H9 (cell line): Measurements from ENCODE around the gene NRXN3. TPM values are rescaled to one million over a fixed set of nuclear protein-coding genes. Genes with fewer than 3 reads are reported as not detected.

ENCODE experiments used
- DNase-seq: peaks from one replicate; pipeline ENCODE4 v3.0.0-alpha.2; 2017
- H2AFZ ChIP-seq: one replicate; pipeline ENCODE4 v1.6.1; 2013; ENCODE audit warnings: mild to moderate bottlenecking, low read length, control low read depth, moderate library complexity
- H2AK5ac ChIP-seq: 2 replicates; pipeline ENCODE4 v1.6.1; 2013; ENCODE audit warnings: low read length, control low read depth, mixed read lengths; ENCODE audit not compliant: insufficient read length
- H2BK120ac ChIP-seq: one replicate; pipeline ENCODE4 v1.6.1; 2013; ENCODE audit warnings: low read depth, mild to moderate bottlenecking, low read length, control low read depth, inconsistent platforms; ENCODE audit not compliant: poor library complexity, severe bottlenecking
- H2BK12ac ChIP-seq: 2 replicates; pipeline ENCODE4 v1.6.1; 2013; ENCODE audit warnings: low read length, control low read depth, mixed read lengths, low read depth; ENCODE audit not compliant: insufficient read length
- H2BK15ac ChIP-seq: 2 replicates; pipeline ENCODE4 v1.6.1; 2013; ENCODE audit warnings: low read depth, low read length, control low read depth
- H2BK20ac ChIP-seq: one replicate; pipeline ENCODE4 v1.6.1; 2013; ENCODE audit warnings: low read depth, mild to moderate bottlenecking, low read length, control low read depth, inconsistent platforms; ENCODE audit not compliant: poor library complexity, severe bottlenecking
- H2BK5ac ChIP-seq: 2 replicates; pipeline ENCODE4 v1.6.1; 2013; ENCODE audit warnings: low read length, control low read depth, mixed read lengths; ENCODE audit not compliant: insufficient read length
- H3K14ac ChIP-seq: 2 replicates; pipeline ENCODE4 v1.6.1; 2013; ENCODE audit warnings: low read length, control low read depth; ENCODE audit not compliant: insufficient read depth
- H3K18ac ChIP-seq: 2 replicates; pipeline ENCODE4 v1.6.1; 2013; ENCODE audit warnings: low read depth, mild to moderate bottlenecking, mixed read lengths, low read length, control low read depth; ENCODE audit not compliant: insufficient read length
- H3K23ac ChIP-seq: 2 replicates; pipeline ENCODE4 v1.6.1; 2013; ENCODE audit warnings: low read length, control low read depth, mixed read lengths, low read depth; ENCODE audit not compliant: insufficient read length
- H3K23me2 ChIP-seq: 2 replicates; pipeline ENCODE4 v1.6.1; 2013; ENCODE audit warnings: low read depth, mild to moderate bottlenecking, mixed read lengths, low read length, control low read depth; ENCODE audit not compliant: insufficient read length, poor library complexity, severe bottlenecking
- H3K27ac ChIP-seq: 2 replicates; pipeline ENCODE4 v1.5.1; 2013; ENCODE audit warnings: low read length, control low read depth, mixed read lengths, low read depth; ENCODE audit not compliant: insufficient read length
- H3K27me3 ChIP-seq: 2 replicates; pipeline ENCODE4 v1.6.1; 2013; ENCODE audit warnings: low read length, control low read depth, inconsistent platforms; ENCODE audit not compliant: insufficient read depth
- H3K4ac ChIP-seq: 2 replicates; pipeline ENCODE4 v1.6.1; 2013; ENCODE audit warnings: low read depth, mild to moderate bottlenecking, control low read depth, inconsistent platforms, low read length, moderate library complexity
- H3K4me1 ChIP-seq: 2 replicates; pipeline ENCODE4 v1.6.1; 2013; ENCODE audit warnings: low read length, control low read depth, inconsistent platforms; ENCODE audit not compliant: insufficient read depth
- H3K4me2 ChIP-seq: 2 replicates; pipeline ENCODE4 v1.6.1; 2013; ENCODE audit warnings: low read length, control low read depth, mixed read lengths; ENCODE audit not compliant: insufficient read length, insufficient read depth
- H3K56ac ChIP-seq: 2 replicates; pipeline ENCODE4 v1.6.1; 2013; ENCODE audit warnings: low read depth, mild to moderate bottlenecking, mixed read lengths, low read length, control low read depth; ENCODE audit not compliant: insufficient read length
- H3K79me1 ChIP-seq: 2 replicates; pipeline ENCODE4 v1.6.1; 2013; ENCODE audit warnings: low read depth, mild to moderate bottlenecking, moderate library complexity, low read length, control low read depth, inconsistent platforms; ENCODE audit not compliant: insufficient read depth, poor library complexity, severe bottlenecking
- H3K79me2 ChIP-seq: 2 replicates; pipeline ENCODE4 v1.6.1; 2013; ENCODE audit warnings: low read length, control low read depth, inconsistent platforms; ENCODE audit not compliant: insufficient read depth
- H3K9ac ChIP-seq: 2 replicates; pipeline ENCODE4 v1.6.1; 2013; ENCODE audit warnings: low read length, control low read depth, mixed read lengths; ENCODE audit not compliant: insufficient read length; ENCODE audit errors: extremely low read depth
- H3K9me3 ChIP-seq: one replicate; pipeline ENCODE4 v1.6.1; 2013; ENCODE audit warnings: low read depth, low read length, inconsistent platforms; ENCODE audit not compliant: control insufficient read depth
- H3T11ph ChIP-seq: one replicate; pipeline ENCODE4 v1.6.1; 2013; ENCODE audit warnings: mild to moderate bottlenecking, low read length, control low read depth, inconsistent platforms
- H4K20me1 ChIP-seq: one replicate; pipeline ENCODE4 v1.6.1; 2013; ENCODE audit not compliant: control insufficient read depth, insufficient read length, insufficient read depth
- H4K5ac ChIP-seq: 2 replicates; pipeline ENCODE4 v1.6.1; 2013; ENCODE audit warnings: low read depth, mild to moderate bottlenecking, mixed read lengths, low read length, control low read depth; ENCODE audit not compliant: insufficient read length
- H4K8ac ChIP-seq: replicated peaks from 2 replicates; pipeline ENCODE4 v1.6.1; 2013; ENCODE audit warnings: low read length, control low read depth, mixed read lengths, low read depth; ENCODE audit not compliant: insufficient read length
- H4K91ac ChIP-seq: 2 replicates; pipeline ENCODE4 v1.6.1; 2013; ENCODE audit warnings: low read depth, mild to moderate bottlenecking, moderate library complexity, mixed read lengths, low read length, control low read depth; ENCODE audit not compliant: insufficient read length
- H3K27ac Mint-ChIP-seq, 3 experiments: 2 replicates in 2 of 3; 3 replicates in 1 of 3; pipeline ENCODE4 v1.8.0; 2020 to 2021; ENCODE audit warnings: mixed read lengths in 3 of 3, mild to moderate bottlenecking in 1 of 3, moderate library complexity in 1 of 3
- H3K27me3 Mint-ChIP-seq: 2 replicates; pipeline ENCODE4 v1.8.0; 2021; ENCODE audit warnings: low read depth, mild to moderate bottlenecking, moderate library complexity, mixed read lengths
- H3K36me3 Mint-ChIP-seq, 3 experiments: 2 replicates in 2 of 3; 3 replicates in 1 of 3; pipeline ENCODE4 v1.8.0; 2020 to 2021; ENCODE audit warnings: low read depth in 3 of 3, mixed read lengths in 3 of 3; ENCODE audit not compliant: insufficient read depth in 1 of 3
- H3K4me1 Mint-ChIP-seq, 2 experiments: 2 replicates each; pipeline ENCODE4 v1.8.0; 2020; ENCODE audit warnings: mixed read lengths in 2 of 2
- H3K4me3 Mint-ChIP-seq, 2 experiments: 2 replicates in 1 of 2; 3 replicates in 1 of 2; pipeline ENCODE4 v1.8.0; 2020 to 2021; ENCODE audit warnings: mild to moderate bottlenecking in 2 of 2, mixed read lengths in 2 of 2, moderate library complexity in 1 of 2
- H3K9me3 Mint-ChIP-seq, 2 experiments: 2 replicates in 1 of 2; 3 replicates in 1 of 2; pipeline ENCODE4 v1.8.0; 2020; ENCODE audit warnings: mild to moderate bottlenecking in 2 of 2, mixed read lengths in 2 of 2, moderate library complexity in 1 of 2
- WGBS: extraction: QIAGEN DNeasy Blood & Tissue Kit; methylation state at CpG from one replicate; pipeline ENCODE4 v1.1.7; 2013; ENCODE audit warnings: missing lambda C conversion rate, low lambda C conversion rate, mixed read lengths; ENCODE audit not compliant: insufficient read length; ENCODE audit errors: extremely low coverage; 5-methylcytosine and 5-hydroxymethylcytosine counted together
- total RNA-seq: library from RNA; stranded (reverse); gene quantifications from 2 replicates; pipeline ENCODE4 v1.2.1, GENCODE V29; 2021
- TF ChIP-seq, protein P1 (sequence below): fragments of 200-600 bp; sonication (generic); conservative IDR thresholded peaks from 3 replicates; pipeline ENCODE4 v1.8.0; 2021; ENCODE audit warnings: antibody characterized with exemption, mild to moderate bottlenecking

The NRXN3 gene
- total RNA-seq, 1 experiment from 2014 or later: 1.8 TPM

DNA sequence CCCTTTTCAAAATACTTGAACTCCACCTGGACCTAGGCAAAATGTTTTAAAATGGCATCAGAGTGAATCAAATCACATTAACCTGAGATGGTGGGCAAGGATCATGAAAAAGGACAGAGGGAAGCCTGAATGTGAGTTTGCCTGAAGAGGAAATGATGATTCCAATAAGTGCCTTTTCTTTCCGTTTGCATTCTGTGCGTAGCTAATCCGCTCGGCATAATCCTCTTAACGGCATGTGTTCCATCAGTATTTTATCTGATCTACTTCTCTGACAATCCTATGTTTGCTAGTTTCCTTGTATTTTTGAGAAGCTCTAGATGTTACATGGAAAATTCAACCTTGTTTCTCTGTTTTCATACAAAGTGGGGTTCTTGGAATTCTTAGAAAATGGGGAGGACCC lies 354.6 kb downstream of the NRXN3 start:
- H2AFZ ChIP-seq: no peak overlapping the region
- H2BK120ac ChIP-seq: no peak overlapping the region

More for the DNA sequence above, 354.6 kb downstream of the NRXN3 start:
- no peak overlapping the region for H2BK15ac ChIP-seq
- no peaks in the 10 kb centered on the region for H4K20me1 ChIP-seq
- no peak overlapping the region for H2BK12ac ChIP-seq
- H3K79me1 ChIP-seq: no peaks in the 10 kb centered on the region
- H3K23me2 ChIP-seq: no peaks in the 10 kb centered on the region
- H3K14ac ChIP-seq: no peak overlapping the region
- no peaks in the 10 kb centered on the region for H3K4me1 ChIP-seq
- H3K9me3 ChIP-seq: no peaks in the 10 kb centered on the region
- no peaks in the 10 kb centered on the region for H3K27me3 ChIP-seq
- H4K91ac ChIP-seq: no peak overlapping the region
- no peak overlapping the region for H3K56ac ChIP-seq
- no peaks in the 10 kb centered on the region for H3K79me2 ChIP-seq
- H4K8ac ChIP-seq: no peak overlapping the region
- Mint-ChIP-seq H3K27ac (no peak overlapping the region), H3K4me1 (peaks cover 0 to 11% of the 10 kb centered on the region in 2 experiments; a peak in 2 of 4 replicates), H3K9me3 (no peaks in the 10 kb centered on the region), H3K4me3 (no peak overlapping the region), H3K36me3 (no peaks in the 10 kb centered on the region), H3K27me3 (no peaks in the 10 kb centered on the region; the same call in 1 of the 2 replicates)
- H3K4ac ChIP-seq: no peak overlapping the region
- no peak overlapping the region for H3K27ac ChIP-seq
- no peak overlapping the region for H2BK20ac ChIP-seq
- H2BK5ac ChIP-seq: no peak overlapping the region
- WGBS: no CpG with 5 or more reads among the region's 5 CpGs
- H3K9ac ChIP-seq: no peak overlapping the region
- TF ChIP-seq, protein P1, sequence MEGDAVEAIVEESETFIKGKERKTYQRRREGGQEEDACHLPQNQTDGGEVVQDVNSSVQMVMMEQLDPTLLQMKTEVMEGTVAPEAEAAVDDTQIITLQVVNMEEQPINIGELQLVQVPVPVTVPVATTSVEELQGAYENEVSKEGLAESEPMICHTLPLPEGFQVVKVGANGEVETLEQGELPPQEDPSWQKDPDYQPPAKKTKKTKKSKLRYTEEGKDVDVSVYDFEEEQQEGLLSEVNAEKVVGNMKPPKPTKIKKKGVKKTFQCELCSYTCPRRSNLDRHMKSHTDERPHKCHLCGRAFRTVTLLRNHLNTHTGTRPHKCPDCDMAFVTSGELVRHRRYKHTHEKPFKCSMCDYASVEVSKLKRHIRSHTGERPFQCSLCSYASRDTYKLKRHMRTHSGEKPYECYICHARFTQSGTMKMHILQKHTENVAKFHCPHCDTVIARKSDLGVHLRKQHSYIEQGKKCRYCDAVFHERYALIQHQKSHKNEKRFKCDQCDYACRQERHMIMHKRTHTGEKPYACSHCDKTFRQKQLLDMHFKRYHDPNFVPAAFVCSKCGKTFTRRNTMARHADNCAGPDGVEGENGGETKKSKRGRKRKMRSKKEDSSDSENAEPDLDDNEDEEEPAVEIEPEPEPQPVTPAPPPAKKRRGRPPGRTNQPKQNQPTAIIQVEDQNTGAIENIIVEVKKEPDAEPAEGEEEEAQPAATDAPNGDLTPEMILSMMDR: no peak
- H3K23ac ChIP-seq: no peak overlapping the region
- no peak overlapping the region for H4K5ac ChIP-seq
- H2AK5ac ChIP-seq: no peak overlapping the region
- no peak overlapping the region for H3T11ph ChIP-seq
- DNase-seq: no peak
- no peak overlapping the region for H3K18ac ChIP-seq
- no peak overlapping the region for H3K4me2 ChIP-seq
